ENCODE measurements around the gene MAB21L3. TPM values are rescaled to one million over a fixed set of nuclear protein-coding genes. Genes with fewer than 3 reads are reported as not detected.

Gene MAB21L3
- total RNA-seq, 1 experiment from 2014 or later: not detected

GRCh38 chr1:116122955-116123757 is 12.0 kb downstream of the MAB21L3 start:
- Histone ChIP-seq H3K56ac (ENCODE audit: insufficient read length, low read depth, low read length) (no peak overlapping the region), H3K14ac (ENCODE audit: insufficient read depth, low read length) (no peak overlapping the region), H2BK20ac (ENCODE audit: low read depth, low read length, poor library complexity, severe bottlenecking) (no peak overlapping the region), H4K8ac (replicated peaks; ENCODE audit: insufficient read length, low read depth, low read length) (no peak overlapping the region), H2BK120ac (ENCODE audit: low read depth, low read length, poor library complexity, severe bottlenecking) (no peak overlapping the region), H3K79me2 (ENCODE audit: insufficient read depth, low read length) (no peaks in the 10 kb centered on the region), H3K23ac (ENCODE audit: insufficient read length, low read depth, low read length) (no peak overlapping the region), H2AFZ (ENCODE audit: low read length) (no peak overlapping the region), H3K27me3 (ENCODE audit: insufficient read depth, low read length) (no peaks in the 10 kb centered on the region), H2AK5ac (ENCODE audit: insufficient read length, low read length) (no peak overlapping the region), H2BK5ac (ENCODE audit: insufficient read length, low read length) (no peak overlapping the region), H4K20me1 (ENCODE audit: control insufficient read depth, insufficient read depth, insufficient read length) (no peaks in the 10 kb centered on the region), H3K9me3 (ENCODE audit: control insufficient read depth, low read depth, low read length) (no peaks in the 10 kb centered on the region), H3K79me1 (ENCODE audit: insufficient read depth, low read depth, low read length, poor library complexity, severe bottlenecking) (no peaks in the 10 kb centered on the region), H3K4me2 (ENCODE audit: insufficient read depth, insufficient read length, low read length) (no peak overlapping the region), H2BK15ac (ENCODE audit: low read depth, low read length) (no peak overlapping the region), H2BK12ac (ENCODE audit: insufficient read length, low read depth, low read length) (no peak overlapping the region), H3K4ac (ENCODE audit: low read depth, low read length) (no peak overlapping the region), H3K18ac (ENCODE audit: insufficient read length, low read depth, low read length) (no peak overlapping the region), H3T11ph (ENCODE audit: low read length) (no peak overlapping the region), H3K4me1 (ENCODE audit: insufficient read depth, low read length) (no peaks in the 10 kb centered on the region), H3K9ac (ENCODE audit: extremely low read depth, insufficient read length, low read length) (no peak overlapping the region), H3K27ac (ENCODE audit: insufficient read length, low read depth, low read length) (no peak overlapping the region), H3K23me2 (ENCODE audit: insufficient read length, low read depth, low read length, poor library complexity, severe bottlenecking) (no peaks in the 10 kb centered on the region), H4K91ac (ENCODE audit: insufficient read length, low read depth, low read length) (no peak overlapping the region), H4K5ac (ENCODE audit: insufficient read length, low read depth, low read length) (no peak overlapping the region)
- H3K9me3 Mint-ChIP-seq: no peaks in the 10 kb centered on the region
- no peak overlapping the region for H3K27ac Mint-ChIP-seq
- no peaks in the 10 kb centered on the region for H3K36me3 Mint-ChIP-seq (ENCODE audit: insufficient read depth in 1 of 3, low read depth in 3 of 3)
- H3K27me3 Mint-ChIP-seq (ENCODE audit: low read depth): no peaks in the 10 kb centered on the region
- DNase-seq: no peak
- WGBS (ENCODE audit: extremely low coverage, insufficient read length, low lambda C conversion rate): no CpG with 5 or more reads among the region's 8 CpGs
- H3K4me1 Mint-ChIP-seq: no peaks in the 10 kb centered on the region; a peak in 1 of 4 replicates
- no peak overlapping the region for H3K4me3 Mint-ChIP-seq
- TF ChIP-seq CTCF (conservative IDR thresholded peaks at IDR 0.05): no peak
